ENCODE results near the gene DLK1. TPM values are rescaled to one million over a fixed set of nuclear protein-coding genes. Genes with fewer than 3 reads are reported as not detected.
A peak's percentile ranks its signal among the peaks of the same experiment; 100 is the strongest.

DLK1 gene
- total and polyA plus RNA-seq, 2 of the 13 experiments (the other 11 are each of a cell fraction or from before 2014, with no cell fraction given): 95.5 to 312 TPM

DNA sequence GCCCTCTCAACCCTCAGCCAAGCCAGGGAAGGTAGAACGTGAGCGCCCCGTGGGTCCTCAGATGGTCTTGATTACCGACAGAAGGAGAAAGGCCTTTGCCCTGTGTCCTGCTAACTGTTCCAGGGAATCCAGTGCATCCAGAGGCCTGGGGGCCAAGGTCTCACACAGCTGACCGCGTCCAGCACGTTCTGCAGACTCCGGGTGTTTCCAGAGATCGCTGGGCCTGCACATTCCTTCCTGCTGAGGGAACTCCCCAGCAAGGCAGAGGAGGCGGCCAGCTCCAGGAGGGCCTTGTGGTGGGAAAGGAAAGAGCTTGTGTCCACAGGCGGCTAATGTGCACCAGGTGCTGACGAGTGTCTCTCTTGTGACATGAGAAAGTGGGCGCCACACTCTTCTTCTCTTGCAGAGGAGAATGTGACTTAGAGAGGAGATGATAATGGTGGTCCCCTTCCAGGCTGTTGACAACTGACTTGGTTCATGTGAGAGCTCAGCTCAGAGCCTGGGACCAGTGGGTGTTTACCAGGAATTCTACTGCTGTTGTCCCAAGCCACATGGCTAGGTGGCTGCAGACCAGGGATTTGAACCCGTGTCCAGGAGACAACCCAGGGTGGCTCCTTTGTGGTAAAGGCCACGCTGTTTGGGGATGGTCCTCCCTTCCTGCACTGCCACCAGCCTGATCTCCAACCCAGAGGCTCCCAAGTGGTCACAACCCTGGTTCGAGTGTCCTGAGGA, 46.8 kb upstream of the DLK1 start (continued):
- peak; percentile 28 for TF ChIP-seq ZNF781 (CRISPR knock-in tag; IDR thresholded peaks at IDR 0.05; ENCODE audit: borderline replicate concordance, not compliant biosample characterization)
- TF ChIP-seq PHB2 (IDR thresholded peaks at IDR 0.05; ENCODE audit: partially characterized antibody): no peak
- peak; percentile 95 for TF ChIP-seq HDAC1 (CRISPR knock-in tag; IDR thresholded peaks at IDR 0.05)
- TF ChIP-seq ZSCAN9 (CRISPR knock-in tag; IDR thresholded peaks at IDR 0.05; ENCODE audit: borderline replicate concordance): peak; percentile 82; the same call in 1 of the 2 replicates
- TF ChIP-seq ZNF251 (CRISPR knock-in tag; IDR thresholded peaks at IDR 0.05): peak; percentile 55; the same call in 1 of the 2 replicates
- TF ChIP-seq ZC3H13 (CRISPR knock-in tag; IDR thresholded peaks at IDR 0.05): no peak
- no peak; the same call in 1 of the 2 replicates for TF ChIP-seq CAMTA2 (CRISPR knock-in tag; IDR thresholded peaks at IDR 0.05; ENCODE audit: borderline replicate concordance)
- no peak; the same call in 1 of the 2 replicates for TF ChIP-seq SP2 (CRISPR knock-in tag; IDR thresholded peaks at IDR 0.05)
- no peak for TF ChIP-seq POLR2A (IDR thresholded peaks at IDR 0.05; ENCODE audit: insufficient read depth in 1 of 2, low read depth in 2 of 2, low read length in 2 of 2)
- TF ChIP-seq CENPX (CRISPR knock-in tag; IDR thresholded peaks at IDR 0.05): no peak
- no peak for TF ChIP-seq RAD51 (IDR thresholded peaks at IDR 0.05; ENCODE audit: borderline replicate concordance)
- TF ChIP-seq, protein P1, sequence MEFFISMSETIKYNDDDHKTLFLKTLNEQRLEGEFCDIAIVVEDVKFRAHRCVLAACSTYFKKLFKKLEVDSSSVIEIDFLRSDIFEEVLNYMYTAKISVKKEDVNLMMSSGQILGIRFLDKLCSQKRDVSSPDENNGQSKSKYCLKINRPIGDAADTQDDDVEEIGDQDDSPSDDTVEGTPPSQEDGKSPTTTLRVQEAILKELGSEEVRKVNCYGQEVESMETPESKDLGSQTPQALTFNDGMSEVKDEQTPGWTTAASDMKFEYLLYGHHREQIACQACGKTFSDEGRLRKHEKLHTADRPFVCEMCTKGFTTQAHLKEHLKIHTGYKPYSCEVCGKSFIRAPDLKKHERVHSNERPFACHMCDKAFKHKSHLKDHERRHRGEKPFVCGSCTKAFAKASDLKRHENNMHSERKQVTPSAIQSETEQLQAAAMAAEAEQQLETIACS (CRISPR knock-in tag; IDR thresholded peaks at IDR 0.05): no peak
- TF ChIP-seq ZNF563 (CRISPR knock-in tag; IDR thresholded peaks at IDR 0.05): peak; percentile 89; the same call in 1 of the 2 replicates
- no peak for TF ChIP-seq NFYC (CRISPR knock-in tag; IDR thresholded peaks at IDR 0.05)
- TF ChIP-seq, protein P2, sequence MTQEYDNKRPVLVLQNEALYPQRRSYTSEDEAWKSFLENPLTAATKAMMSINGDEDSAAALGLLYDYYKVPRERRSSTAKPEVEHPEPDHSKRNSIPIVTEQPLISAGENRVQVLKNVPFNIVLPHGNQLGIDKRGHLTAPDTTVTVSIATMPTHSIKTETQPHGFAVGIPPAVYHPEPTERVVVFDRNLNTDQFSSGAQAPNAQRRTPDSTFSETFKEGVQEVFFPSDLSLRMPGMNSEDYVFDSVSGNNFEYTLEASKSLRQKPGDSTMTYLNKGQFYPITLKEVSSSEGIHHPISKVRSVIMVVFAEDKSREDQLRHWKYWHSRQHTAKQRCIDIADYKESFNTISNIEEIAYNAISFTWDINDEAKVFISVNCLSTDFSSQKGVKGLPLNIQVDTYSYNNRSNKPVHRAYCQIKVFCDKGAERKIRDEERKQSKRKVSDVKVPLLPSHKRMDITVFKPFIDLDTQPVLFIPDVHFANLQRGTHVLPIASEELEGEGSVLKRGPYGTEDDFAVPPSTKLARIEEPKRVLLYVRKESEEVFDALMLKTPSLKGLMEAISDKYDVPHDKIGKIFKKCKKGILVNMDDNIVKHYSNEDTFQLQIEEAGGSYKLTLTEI (CRISPR knock-in tag; conservative IDR thresholded peaks at IDR 0.05): no peak
- TF ChIP-seq HNF4G (IDR thresholded peaks at IDR 0.05; ENCODE audit: borderline replicate concordance, low read depth, low read length): peak; percentile 84
- TF ChIP-seq HNF4G (CRISPR knock-in tag; IDR thresholded peaks at IDR 0.05; ENCODE audit: borderline replicate concordance, low read depth): peak; percentile 93; the same call in 1 of the 2 replicates
- TF ChIP-seq HIVEP1 (CRISPR knock-in tag; IDR thresholded peaks at IDR 0.05): peak; percentile 83
- TF ChIP-seq SMC3 (IDR thresholded peaks at IDR 0.05; ENCODE audit: low read length): no peak
- TF ChIP-seq ZMYM4 (CRISPR knock-in tag; IDR thresholded peaks at IDR 0.05): peak; percentile 50; the same call in 1 of the 2 replicates
- TF ChIP-seq, protein P3, sequence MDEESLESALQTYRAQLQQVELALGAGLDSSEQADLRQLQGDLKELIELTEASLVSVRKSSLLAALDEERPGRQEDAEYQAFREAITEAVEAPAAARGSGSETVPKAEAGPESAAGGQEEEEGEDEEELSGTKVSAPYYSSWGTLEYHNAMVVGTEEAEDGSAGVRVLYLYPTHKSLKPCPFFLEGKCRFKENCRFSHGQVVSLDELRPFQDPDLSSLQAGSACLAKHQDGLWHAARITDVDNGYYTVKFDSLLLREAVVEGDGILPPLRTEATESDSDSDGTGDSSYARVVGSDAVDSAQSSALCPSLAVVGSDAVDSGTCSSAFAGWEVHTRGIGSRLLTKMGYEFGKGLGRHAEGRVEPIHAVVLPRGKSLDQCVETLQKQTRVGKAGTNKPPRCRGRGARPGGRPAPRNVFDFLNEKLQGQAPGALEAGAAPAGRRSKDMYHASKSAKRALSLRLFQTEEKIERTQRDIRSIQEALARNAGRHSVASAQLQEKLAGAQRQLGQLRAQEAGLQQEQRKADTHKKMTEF (CRISPR knock-in tag; IDR thresholded peaks at IDR 0.05): peak; percentile 85
- TF ChIP-seq ZNF354B (CRISPR knock-in tag; IDR thresholded peaks at IDR 0.05): 0 out of 2 replicates have a peak, but pooled peaks have one; percentile 82
- TF ChIP-seq ZNF138 (CRISPR knock-in tag; IDR thresholded peaks at IDR 0.05; ENCODE audit: low read depth): no peak
- TF ChIP-seq ZNF564 (CRISPR knock-in tag; IDR thresholded peaks at IDR 0.05): no peak
- TF ChIP-seq, protein P4, sequence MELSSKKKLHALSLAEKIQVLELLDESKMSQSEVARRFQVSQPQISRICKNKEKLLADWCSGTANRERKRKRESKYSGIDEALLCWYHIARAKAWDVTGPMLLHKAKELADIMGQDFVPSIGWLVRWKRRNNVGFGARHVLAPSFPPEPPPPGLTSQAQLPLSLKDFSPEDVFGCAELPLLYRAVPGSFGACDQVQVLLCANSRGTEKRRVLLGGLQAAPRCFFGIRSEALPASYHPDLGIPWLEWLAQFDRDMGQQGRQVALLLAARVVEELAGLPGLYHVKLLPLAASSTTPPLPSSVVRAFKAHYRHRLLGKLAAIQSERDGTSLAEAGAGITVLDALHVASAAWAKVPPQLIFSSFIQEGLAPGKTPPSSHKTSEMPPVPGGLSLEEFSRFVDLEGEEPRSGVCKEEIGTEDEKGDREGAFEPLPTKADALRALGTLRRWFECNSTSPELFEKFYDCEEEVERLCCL (CRISPR knock-in tag; IDR thresholded peaks at IDR 0.05; ENCODE audit: borderline replicate concordance): peak; percentile 97; the same call in 1 of the 2 replicates
- TF ChIP-seq TOPORS (CRISPR knock-in tag; IDR thresholded peaks at IDR 0.05): peak; percentile 89
